HepG2 (cell line): Measurements from ENCODE around the gene INO80E. TPM values are rescaled to one million over a fixed set of nuclear protein-coding genes. Genes with fewer than 3 reads are reported as not detected.

Source experiments
- CAMTA2 ChIP-seq: sonication (generic); formaldehyde crosslinking; IDR thresholded peaks from 2 replicates; pipeline ENCODE4 v1.4.0; 2020; ENCODE audit warnings: mild to moderate bottlenecking, missing genetic modification reagents, borderline replicate concordance
- DR1 ChIP-seq: sonication (generic); formaldehyde crosslinking; IDR thresholded peaks from 2 replicates; pipeline ENCODE4 v1.8.0; 2021; ENCODE audit warnings: mild to moderate bottlenecking, missing genetic modification reagents, inconsistent platforms
- GATA4 ChIP-seq: sonication (generic); IDR thresholded peaks from 2 replicates; pipeline ENCODE4 v1.6.1; 2016; ENCODE audit warnings: antibody characterized with exemption, low read depth, borderline replicate concordance
- GMEB2 ChIP-seq: IDR thresholded peaks from 2 replicates; pipeline ENCODE4 v1.6.1; 2016; ENCODE audit warnings: missing biosample characterization, missing genetic modification reagents, low read depth
- PAX8 ChIP-seq: sonication (generic); formaldehyde crosslinking; IDR thresholded peaks from 2 replicates; pipeline ENCODE4 v1.8.0; 2022; ENCODE audit warnings: mild to moderate bottlenecking, missing genetic modification reagents, borderline replicate concordance
- SRSF9 ChIP-seq: fragments of 200-400 bp; formaldehyde crosslinking; IDR thresholded peaks from 2 replicates; pipeline ENCODE4 v1.6.1; 2018; ENCODE audit warnings: borderline replicate concordance, mild to moderate bottlenecking, low read depth, low read length; ENCODE audit not compliant: insufficient read depth, poor library complexity, severe bottlenecking
- SYNCRIP ChIP-seq: fragments of 200-400 bp; formaldehyde crosslinking; IDR thresholded peaks from 2 replicates; pipeline ENCODE4 v1.6.1; 2018; ENCODE audit warnings: mild to moderate bottlenecking, low read depth, low read length; ENCODE audit not compliant: insufficient read depth
- TCF12 ChIP-seq, 2 experiments: fragments of 450-650 bp in 1 of 2; sonication (generic) in 1 of 2; formaldehyde crosslinking in 1 of 2; IDR thresholded peaks; 2 replicates each; pipeline versions ENCODE4 v1.6.1 to v1.8.0; 2017 to 2022; ENCODE audit warnings: antibody characterized with exemption in 1 of 2, mild to moderate bottlenecking in 1 of 2, missing genetic modification reagents in 1 of 2, moderate library complexity in 1 of 2
- ZBTB7B ChIP-seq: sonication (generic); formaldehyde crosslinking; IDR thresholded peaks from 2 replicates; pipeline ENCODE4 v1.4.0; 2020; ENCODE audit warnings: missing genetic modification reagents
- ZFP62 ChIP-seq: sonication (generic); formaldehyde crosslinking; IDR thresholded peaks from 2 replicates; pipeline ENCODE4 v1.4.0; 2020; ENCODE audit warnings: missing genetic modification reagents
- ZNF253 ChIP-seq: sonication (generic); formaldehyde crosslinking; IDR thresholded peaks from 2 replicates; pipeline ENCODE4 v1.8.0; 2022; ENCODE audit warnings: mild to moderate bottlenecking, missing genetic modification reagents, borderline replicate concordance
- ZNF367 ChIP-seq: sonication (generic); formaldehyde crosslinking; IDR thresholded peaks from 2 replicates; pipeline ENCODE4 v1.4.0; 2020; ENCODE audit warnings: missing genetic modification reagents, borderline replicate concordance
- ZNF441 ChIP-seq: sonication (generic); formaldehyde crosslinking; IDR thresholded peaks from 2 replicates; pipeline ENCODE4 v1.7.0; 2021; ENCODE audit warnings: missing genetic modification reagents, borderline replicate concordance
- ZNF598 ChIP-seq: sonication (generic); formaldehyde crosslinking; IDR thresholded peaks from 2 replicates; pipeline ENCODE4 v1.5.1; 2020; ENCODE audit warnings: mild to moderate bottlenecking, missing genetic modification reagents, borderline replicate concordance
- ZNF777 ChIP-seq: sonication (generic); formaldehyde crosslinking; IDR thresholded peaks from 2 replicates; pipeline ENCODE4 v1.4.0; 2020; ENCODE audit warnings: missing genetic modification reagents
- ZNF841 ChIP-seq: sonication (generic); formaldehyde crosslinking; IDR thresholded peaks from 2 replicates; pipeline ENCODE4 v1.8.1; 2023; ENCODE audit warnings: missing genetic modification reagents, borderline replicate concordance
- polyA plus RNA-seq, 8 experiments: library from polyadenylated mRNA; depleted of rRNA in 3 of 8; stranded (reverse) in 7 of 8; unstranded in 1 of 8; fragments of >200 nt; fragmentation: Illumina TruSeq in 4 of 8; extraction: Trizol in 4 of 8; gene quantifications; 2 replicates each; pipeline versions ENCODE4 v1.2.1 to v1.2.3, GENCODE V29; 2011 to 2016; ENCODE audit warnings: low read depth in 4 of 8, missing spikeins in 1 of 8, mixed read lengths in 1 of 8; ENCODE audit not compliant: insufficient read depth in 1 of 8
- total RNA-seq, 5 experiments: library from RNA; depleted of rRNA; stranded (reverse); fragments of >200 nt; fragmentation: Illumina TruSeq; extraction: Trizol; gene quantifications; 2 replicates each; pipeline ENCODE4 v1.2.3, GENCODE V29; 2016; ENCODE audit warnings: low read depth in 1 of 5
- TF ChIP-seq, protein P1 (sequence below): sonication (generic); formaldehyde crosslinking; IDR thresholded peaks from 2 replicates; pipeline ENCODE4 v1.8.0; 2022; ENCODE audit warnings: missing genetic modification reagents, mild to moderate bottlenecking, moderate library complexity, borderline replicate concordance
- TF ChIP-seq, protein P2 (sequence below), 2 experiments: sonication (generic) in 1 of 2; formaldehyde crosslinking in 1 of 2; IDR thresholded peaks; 2 replicates each; pipeline versions ENCODE4 v1.5.1 to v1.6.1; 2011 to 2020; ENCODE audit warnings: borderline replicate concordance in 1 of 2, low read depth in 1 of 2, low read length in 1 of 2, mild to moderate bottlenecking in 1 of 2, missing genetic modification reagents in 1 of 2, moderate library complexity in 1 of 2
- TF ChIP-seq, protein P3 (sequence below): IDR thresholded peaks from 2 replicates; pipeline ENCODE4 v1.6.1; 2016; ENCODE audit warnings: low read depth

The INO80E gene
- total and polyA plus RNA-seq, 2 of the 13 experiments (the other 11 are each of a cell fraction or from before 2014, with no cell fraction given): 25.8 to 45.6 TPM

GRCh38 chr16:29995911-29996765, at the start of gene INO80E (continued):
- TF ChIP-seq ZNF253 (no peak), TCF12 (IDR thresholded peaks at IDR 0.05) (no peak), TCF12 (CRISPR knock-in tag; IDR thresholded peaks at IDR 0.05) (no peak), GMEB2 (CRISPR knock-in tag) (peak; percentile 94), ZNF367 (CRISPR knock-in tag) (no peak), ZNF441 (CRISPR knock-in tag) (no peak; the same call in 1 of the 2 replicates), ZBTB7B (CRISPR knock-in tag) (peak; percentile 63; the same call in 1 of the 2 replicates), SRSF9 (no peak), CAMTA2 (CRISPR knock-in tag) (peak; percentile 76; the same call in 1 of the 2 replicates), DR1 (peak; percentile 42), SYNCRIP (no peak), PAX8 (CRISPR knock-in tag) (peak; percentile 71; the same call in 1 of the 2 replicates), ZFP62 (CRISPR knock-in tag) (peak; percentile 91), ZNF777 (CRISPR knock-in tag) (no peak; the same call in 1 of the 2 replicates), ZNF841 (CRISPR knock-in tag) (no peak), ZNF598 (CRISPR knock-in tag) (no peak; the same call in 1 of the 2 replicates), GATA4 (peak; percentile 27; the same call in 1 of the 2 replicates)
- TF ChIP-seq, protein P1, sequence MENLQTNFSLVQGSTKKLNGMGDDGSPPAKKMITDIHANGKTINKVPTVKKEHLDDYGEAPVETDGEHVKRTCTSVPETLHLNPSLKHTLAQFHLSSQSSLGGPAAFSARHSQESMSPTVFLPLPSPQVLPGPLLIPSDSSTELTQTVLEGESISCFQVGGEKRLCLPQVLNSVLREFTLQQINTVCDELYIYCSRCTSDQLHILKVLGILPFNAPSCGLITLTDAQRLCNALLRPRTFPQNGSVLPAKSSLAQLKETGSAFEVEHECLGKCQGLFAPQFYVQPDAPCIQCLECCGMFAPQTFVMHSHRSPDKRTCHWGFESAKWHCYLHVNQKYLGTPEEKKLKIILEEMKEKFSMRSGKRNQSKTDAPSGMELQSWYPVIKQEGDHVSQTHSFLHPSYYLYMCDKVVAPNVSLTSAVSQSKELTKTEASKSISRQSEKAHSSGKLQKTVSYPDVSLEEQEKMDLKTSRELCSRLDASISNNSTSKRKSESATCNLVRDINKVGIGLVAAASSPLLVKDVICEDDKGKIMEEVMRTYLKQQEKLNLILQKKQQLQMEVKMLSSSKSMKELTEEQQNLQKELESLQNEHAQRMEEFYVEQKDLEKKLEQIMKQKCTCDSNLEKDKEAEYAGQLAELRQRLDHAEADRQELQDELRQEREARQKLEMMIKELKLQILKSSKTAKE: peak; percentile 36; the same call in 1 of the 2 replicates
- TF ChIP-seq, protein P2, sequence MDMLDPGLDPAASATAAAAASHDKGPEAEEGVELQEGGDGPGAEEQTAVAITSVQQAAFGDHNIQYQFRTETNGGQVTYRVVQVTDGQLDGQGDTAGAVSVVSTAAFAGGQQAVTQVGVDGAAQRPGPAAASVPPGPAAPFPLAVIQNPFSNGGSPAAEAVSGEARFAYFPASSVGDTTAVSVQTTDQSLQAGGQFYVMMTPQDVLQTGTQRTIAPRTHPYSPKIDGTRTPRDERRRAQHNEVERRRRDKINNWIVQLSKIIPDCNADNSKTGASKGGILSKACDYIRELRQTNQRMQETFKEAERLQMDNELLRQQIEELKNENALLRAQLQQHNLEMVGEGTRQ (IDR thresholded peaks at IDR 0.05; ENCODE audit: low read depth, low read length): no peak
- TF ChIP-seq, protein P2 (CRISPR knock-in tag; IDR thresholded peaks at IDR 0.05; ENCODE audit: borderline replicate concordance): no peak; the same call in 1 of the 2 replicates
- TF ChIP-seq, protein P3, sequence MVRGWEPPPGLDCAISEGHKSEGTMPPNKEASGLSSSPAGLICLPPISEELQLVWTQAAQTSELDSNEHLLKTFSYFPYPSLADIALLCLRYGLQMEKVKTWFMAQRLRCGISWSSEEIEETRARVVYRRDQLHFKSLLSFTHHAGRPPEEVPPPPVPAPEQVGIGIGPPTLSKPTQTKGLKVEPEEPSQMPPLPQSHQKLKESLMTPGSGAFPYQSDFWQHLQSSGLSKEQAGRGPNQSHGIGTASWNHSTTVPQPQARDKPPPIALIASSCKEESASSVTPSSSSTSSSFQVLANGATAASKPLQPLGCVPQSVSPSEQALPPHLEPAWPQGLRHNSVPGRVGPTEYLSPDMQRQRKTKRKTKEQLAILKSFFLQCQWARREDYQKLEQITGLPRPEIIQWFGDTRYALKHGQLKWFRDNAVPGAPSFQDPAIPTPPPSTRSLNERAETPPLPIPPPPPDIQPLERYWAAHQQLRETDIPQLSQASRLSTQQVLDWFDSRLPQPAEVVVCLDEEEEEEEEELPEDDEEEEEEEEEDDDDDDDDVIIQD (CRISPR knock-in tag): no peak; the same call in 1 of the 2 replicates
